IPS-NIHi11 (cell line): ENCODE data around the gene NT5C2.
"Not testable (repeated sequence)": the region's sequence is repeated elsewhere in the genome, so short reads cannot be mapped to it uniquely, and the experiment has no call there.

Source experiments
- DNase-seq: peaks from one replicate; pipeline ENCODE4 v3.0.0; 2012; ENCODE audit warnings: mixed read lengths, low spot score

Gene NT5C2

GRCh38 chr10:103193107-103193819 lies at the start of gene NT5C2:
Gene NT5C2, minus strand, starts transcription at chr10:103193272. Its CDS starts 18,314 bp downstream, at chr10:103174958.
- DNase-seq: peak; percentile 92

GRCh38 chr10:103241262-103242011 lies 48.4 kb upstream of the NT5C2 start:
- DNase-seq: peak; percentile 62

- peak; percentile 54 for DNase-seq
Observed at GRCh38 chr10:103238506-103239252, 45.6 kb upstream of the NT5C2 start.

GRCh38 chr10:103235775-103236174 lies 42.7 kb upstream of the NT5C2 start:
- no peak for DNase-seq

- DNase-seq: no peak
Observed at GRCh38 chr10:103232772-103233488, 39.9 kb upstream of the NT5C2 start.

- no peak for DNase-seq
Observed at GRCh38 chr10:103232131-103232673, 39.1 kb upstream of the NT5C2 start.

GRCh38 chr10:103231047-103231551 lies 38.0 kb upstream of the NT5C2 start:
- peak; percentile 70 for DNase-seq

- DNase-seq: no peak
Observed at GRCh38 chr10:103227416-103227815, 34.3 kb upstream of the NT5C2 start.

GRCh38 chr10:103225939-103226338 lies 32.9 kb upstream of the NT5C2 start:
- DNase-seq: no peak

GRCh38 chr10:103224721-103225120 lies 31.6 kb upstream of the NT5C2 start:
- not testable (repeated sequence) for DNase-seq

- DNase-seq: no peak
Observed at GRCh38 chr10:103224133-103224532, 31.1 kb upstream of the NT5C2 start.

- not testable (repeated sequence) for DNase-seq
Observed at GRCh38 chr10:103216362-103216761, 23.3 kb upstream of the NT5C2 start.

GRCh38 chr10:103215601-103216000 lies 22.5 kb upstream of the NT5C2 start:
- no peak for DNase-seq

GRCh38 chr10:103210262-103210661 lies 17.2 kb upstream of the NT5C2 start:
- not testable (repeated sequence) for DNase-seq

GRCh38 chr10:103207643-103208042 lies 14.6 kb upstream of the NT5C2 start:
- DNase-seq: not testable (repeated sequence)

- DNase-seq: no peak
Observed at GRCh38 chr10:103207141-103207540, 14.1 kb upstream of the NT5C2 start.

GRCh38 chr10:103206715-103207114 lies 13.6 kb upstream of the NT5C2 start:
- DNase-seq: not testable (repeated sequence)

- DNase-seq: not testable (repeated sequence)
Observed at GRCh38 chr10:103205401-103205800, 12.3 kb upstream of the NT5C2 start.

GRCh38 chr10:103204353-103205255 lies 11.5 kb upstream of the NT5C2 start:
- peak; percentile 79 for DNase-seq

GRCh38 chr10:103203466-103203865 lies 10.4 kb upstream of the NT5C2 start:
- DNase-seq: no peak
